Suprapubic skin (tissue), 4 donors: Measurements from ENCODE around the gene CNBP. TPM values are rescaled to one million over a fixed set of nuclear protein-coding genes. Genes with fewer than 3 reads are reported as not detected.
A peak's percentile ranks its signal among the peaks of the same experiment; 100 is the strongest.
"Not testable (repeated sequence)": the region's sequence is repeated elsewhere in the genome, so short reads cannot be mapped to it uniquely, and the experiment has no call there.

ENCODE experiments used
- DNase-seq, 2 donors: peaks; one replicate each; pipeline ENCODE4 v3.0.0-alpha.2; 2019; ENCODE audit warnings: low spot score in 2 of 2
- H3K27ac ChIP-seq: fragments of 200-600 bp; sonication (generic); one replicate; pipeline ENCODE4 v1.5.1; 2019
- H3K27me3 ChIP-seq: fragments of 200-600 bp; sonication (generic); one replicate; pipeline ENCODE4 v1.5.1; 2019
- H3K36me3 ChIP-seq: fragments of 200-600 bp; sonication (generic); one replicate; pipeline ENCODE4 v1.5.1; 2019
- H3K4me1 ChIP-seq: fragments of 200-600 bp; sonication (generic); one replicate; pipeline ENCODE4 v1.5.1; 2019
- H3K4me3 ChIP-seq: fragments of 200-600 bp; sonication (generic); one replicate; pipeline ENCODE4 v1.5.1; 2019; ENCODE audit warnings: mild to moderate bottlenecking
- H3K9me3 ChIP-seq: fragments of 200-600 bp; sonication (generic); one replicate; pipeline ENCODE4 v1.5.1; 2019
- EP300 ChIP-seq: sonication (generic); formaldehyde crosslinking; IDR thresholded peaks from one replicate; pipeline ENCODE4 v1.6.1; 2017; ENCODE audit warnings: antibody characterized with exemption
- POLR2A ChIP-seq, 2 donors: fragments of 450-650 bp; IDR thresholded peaks; one replicate each; pipeline ENCODE4 v1.6.1; 2017; ENCODE audit warnings: antibody characterized with exemption in 2 of 2, mild to moderate bottlenecking in 2 of 2, moderate library complexity in 2 of 2
- POLR2AphosphoS5 ChIP-seq, 3 donors: sonication (generic); formaldehyde crosslinking; IDR thresholded peaks; one replicate each; pipeline ENCODE4 v1.6.1; 2017; ENCODE audit warnings: antibody characterized with exemption in 3 of 3
- WGBS: methylation state at CpG from one replicate; pipeline ENCODE4 v1.1.5; 2018; 5-methylcytosine and 5-hydroxymethylcytosine counted together
- total RNA-seq, 4 donors: library from RNA; depleted of rRNA; stranded (reverse); fragments of >200 nt; gene quantifications; one replicate each; pipeline ENCODE4 v1.1.0, GENCODE V29; 2016
- TF ChIP-seq, protein P1 (sequence below), 2 donors: fragments of 200-600 bp in 1 of 2; fragments of 450-650 bp in 1 of 2; sonication (generic) in 1 of 2; IDR thresholded peaks; one replicate each; pipeline ENCODE4 v1.5.1; 2016 to 2019; ENCODE audit warnings: antibody characterized with exemption in 2 of 2, mild to moderate bottlenecking in 1 of 2, moderate library complexity in 1 of 2

The CNBP gene
- total RNA-seq, 4 donors from 2014 or later = 361 to 504 (median 408) TPM

DNA sequence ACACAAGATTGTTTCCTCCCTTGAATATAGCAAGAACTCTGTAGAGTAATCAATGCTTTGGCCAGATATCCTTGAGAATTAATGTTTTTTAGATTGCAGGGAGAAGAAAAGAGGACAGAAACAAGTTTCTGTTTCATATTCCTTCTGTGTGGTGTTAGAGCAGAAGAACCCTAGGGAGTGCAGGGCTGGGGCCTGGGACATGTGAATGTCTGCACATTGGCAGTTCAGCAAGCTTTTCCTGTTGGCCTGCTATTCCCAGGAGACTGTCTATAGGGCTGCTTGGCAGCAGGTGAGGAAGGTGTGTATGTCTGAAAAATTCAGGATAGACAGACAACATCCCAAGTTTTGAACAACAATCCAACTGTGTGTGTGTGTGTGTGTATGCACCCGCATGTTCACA is 13.6 kb upstream of the CNBP start:
- Histone ChIP-seq H3K36me3 (no peaks in the 10 kb centered on the region), H3K4me1 (peaks cover 34% of the 10 kb centered on the region), H3K27ac (peak overlapping the region; percentile 81), H3K4me3 (no peak overlapping the region), H3K27me3 (no peaks in the 10 kb centered on the region), H3K9me3 (no peaks in the 10 kb centered on the region)
- WGBS = 46% methylated on average over 1 of the region's 1 CpG
- no peak for TF ChIP-seq POLR2AphosphoS5 (IDR thresholded peaks at IDR 0.05)
- TF ChIP-seq, protein P1, sequence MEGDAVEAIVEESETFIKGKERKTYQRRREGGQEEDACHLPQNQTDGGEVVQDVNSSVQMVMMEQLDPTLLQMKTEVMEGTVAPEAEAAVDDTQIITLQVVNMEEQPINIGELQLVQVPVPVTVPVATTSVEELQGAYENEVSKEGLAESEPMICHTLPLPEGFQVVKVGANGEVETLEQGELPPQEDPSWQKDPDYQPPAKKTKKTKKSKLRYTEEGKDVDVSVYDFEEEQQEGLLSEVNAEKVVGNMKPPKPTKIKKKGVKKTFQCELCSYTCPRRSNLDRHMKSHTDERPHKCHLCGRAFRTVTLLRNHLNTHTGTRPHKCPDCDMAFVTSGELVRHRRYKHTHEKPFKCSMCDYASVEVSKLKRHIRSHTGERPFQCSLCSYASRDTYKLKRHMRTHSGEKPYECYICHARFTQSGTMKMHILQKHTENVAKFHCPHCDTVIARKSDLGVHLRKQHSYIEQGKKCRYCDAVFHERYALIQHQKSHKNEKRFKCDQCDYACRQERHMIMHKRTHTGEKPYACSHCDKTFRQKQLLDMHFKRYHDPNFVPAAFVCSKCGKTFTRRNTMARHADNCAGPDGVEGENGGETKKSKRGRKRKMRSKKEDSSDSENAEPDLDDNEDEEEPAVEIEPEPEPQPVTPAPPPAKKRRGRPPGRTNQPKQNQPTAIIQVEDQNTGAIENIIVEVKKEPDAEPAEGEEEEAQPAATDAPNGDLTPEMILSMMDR (IDR thresholded peaks at IDR 0.05) = no peak
- DNase-seq = no peak

DNA sequence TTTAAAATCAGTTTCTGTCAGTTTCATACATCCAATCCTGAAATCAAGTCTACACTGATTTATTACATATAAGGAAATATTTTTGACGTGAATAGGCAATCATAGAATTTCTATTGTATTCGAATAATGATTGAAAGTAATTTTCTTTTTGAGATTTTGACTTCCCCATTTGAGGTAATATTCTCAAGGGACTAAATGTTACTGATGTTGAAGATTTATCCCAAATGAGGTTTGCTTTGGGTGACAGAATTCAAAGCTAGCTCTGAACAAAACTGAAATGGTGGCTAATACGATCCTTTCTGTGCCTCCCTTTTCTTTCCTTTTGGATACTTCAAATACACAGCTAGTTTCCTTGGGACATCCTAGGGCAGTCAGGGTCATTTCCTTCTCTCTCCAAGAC is 12.9 kb upstream of the CNBP start:
- 84% methylated on average over 3 of the region's 3 CpGs for WGBS
- Histone ChIP-seq H3K36me3 (no peaks in the 10 kb centered on the region), H3K9me3 (no peaks in the 10 kb centered on the region), H3K4me3 (no peak overlapping the region), H3K27me3 (no peaks in the 10 kb centered on the region), H3K4me1 (peaks cover 34% of the 10 kb centered on the region), H3K27ac (peak overlapping the region; percentile 81)
- no peak for DNase-seq
- TF ChIP-seq POLR2AphosphoS5 (IDR thresholded peaks at IDR 0.05) (no peak), POLR2A (IDR thresholded peaks at IDR 0.05) (no peak), EP300 (no peak)
- TF ChIP-seq, protein P1 (IDR thresholded peaks at IDR 0.05) = no peak

DNA sequence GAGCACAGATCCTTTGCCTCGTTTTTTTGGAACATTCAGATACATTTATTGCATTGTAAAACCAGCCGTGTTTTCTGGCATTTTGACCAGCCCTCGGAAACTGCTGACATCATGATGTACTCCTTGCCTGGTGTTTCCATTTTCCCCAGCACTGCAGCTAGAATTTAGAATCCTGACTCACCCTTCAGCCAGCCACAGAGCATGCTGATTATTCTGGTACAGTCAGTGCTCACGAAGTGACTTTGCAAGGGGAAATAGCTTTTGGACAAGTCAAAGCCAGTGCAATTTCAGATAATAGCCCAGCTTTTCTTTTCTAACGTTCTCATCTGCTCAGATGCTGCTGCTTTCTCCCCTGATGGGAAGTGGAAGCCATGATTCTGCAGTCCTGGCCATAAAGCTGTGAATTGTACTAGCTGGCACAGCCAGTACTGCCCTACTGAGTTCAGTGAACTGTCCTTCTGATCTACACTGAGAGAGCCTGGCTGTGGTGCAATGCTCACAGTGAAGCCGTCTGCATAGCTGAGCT is 12.1 kb upstream of the CNBP start:
- 13% methylated on average over 6 of the region's 6 CpGs for WGBS
- no peaks in the 10 kb centered on the region for H3K36me3 ChIP-seq
- peak overlapping the region; percentile 81 for H3K27ac ChIP-seq
- H3K9me3 ChIP-seq = no peaks in the 10 kb centered on the region
- H3K27me3 ChIP-seq = no peaks in the 10 kb centered on the region
- TF ChIP-seq POLR2A (IDR thresholded peaks at IDR 0.05) (no peak), POLR2AphosphoS5 (IDR thresholded peaks at IDR 0.05) (no peak)
- TF ChIP-seq, protein P1 (IDR thresholded peaks at IDR 0.05) = no peak
- no peak for DNase-seq
- H3K4me3 ChIP-seq = no peak overlapping the region
- H3K4me1 ChIP-seq = peaks cover 34% of the 10 kb centered on the region

DNA sequence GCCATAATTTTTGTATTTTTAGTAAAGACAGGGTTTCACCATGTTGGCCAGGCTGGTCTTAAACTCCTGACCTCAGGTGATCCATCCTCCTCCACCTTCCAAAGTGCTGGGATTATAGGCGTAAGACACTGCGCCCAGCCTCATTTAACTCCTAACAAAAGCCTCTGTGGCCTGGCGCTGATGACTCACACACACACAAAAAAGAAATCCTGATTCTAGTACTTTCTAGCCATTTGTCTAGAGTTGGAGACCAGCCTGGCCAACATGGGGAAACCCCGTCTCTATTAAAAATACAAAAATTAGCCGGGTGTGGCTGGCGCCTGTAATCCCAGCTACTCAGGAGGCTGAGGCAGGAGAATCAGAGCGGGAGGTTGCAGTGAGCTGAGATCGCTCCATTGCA is 6.1 kb upstream of the CNBP start:
- not testable (repeated sequence) for H3K27ac ChIP-seq, H3K4me3 ChIP-seq, H3K9me3 ChIP-seq, H3K27me3 ChIP-seq, H3K36me3 ChIP-seq, DNase-seq
- WGBS = 89% methylated on average over 8 of the region's 8 CpGs
- peaks cover 12% of the 10 kb centered on the region for H3K4me1 ChIP-seq

DNA sequence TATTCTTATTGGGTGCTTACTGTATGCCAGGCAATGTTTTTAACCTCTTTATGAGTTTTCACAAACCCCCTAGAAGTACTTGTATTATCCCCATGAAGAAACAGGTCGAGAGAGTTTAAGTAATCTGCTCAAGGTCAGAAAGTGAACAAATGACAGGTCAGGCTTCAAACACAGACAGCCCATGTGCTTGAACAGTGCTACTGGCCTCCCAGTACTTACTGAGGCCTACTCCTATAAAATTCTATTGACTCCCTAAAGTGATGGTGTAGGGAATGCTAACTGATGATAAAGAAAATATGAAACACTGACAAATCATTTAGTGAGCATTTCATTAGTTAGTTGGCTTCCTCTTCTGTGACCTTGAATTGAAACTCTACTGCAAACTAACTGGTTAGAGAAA is 4.2 kb upstream of the CNBP start:
- WGBS = 50% methylated on average over 1 of the region's 1 CpG

More for the DNA sequence above, 4.2 kb upstream of the CNBP start:
- no peak for DNase-seq
- TF ChIP-seq, protein P1 (IDR thresholded peaks at IDR 0.05) = no peak
- TF ChIP-seq EP300 (no peak), POLR2A (IDR thresholded peaks at IDR 0.05) (no peak), POLR2AphosphoS5 (IDR thresholded peaks at IDR 0.05) (no peak)
- Histone ChIP-seq H3K36me3 (no peaks in the 10 kb centered on the region), H3K27ac (no peak overlapping the region), H3K9me3 (no peaks in the 10 kb centered on the region), H3K4me3 (no peak overlapping the region), H3K27me3 (no peaks in the 10 kb centered on the region), H3K4me1 (peaks cover 18% of the 10 kb centered on the region)
